ENCODE measurements around the gene TMEM116.

DNA sequence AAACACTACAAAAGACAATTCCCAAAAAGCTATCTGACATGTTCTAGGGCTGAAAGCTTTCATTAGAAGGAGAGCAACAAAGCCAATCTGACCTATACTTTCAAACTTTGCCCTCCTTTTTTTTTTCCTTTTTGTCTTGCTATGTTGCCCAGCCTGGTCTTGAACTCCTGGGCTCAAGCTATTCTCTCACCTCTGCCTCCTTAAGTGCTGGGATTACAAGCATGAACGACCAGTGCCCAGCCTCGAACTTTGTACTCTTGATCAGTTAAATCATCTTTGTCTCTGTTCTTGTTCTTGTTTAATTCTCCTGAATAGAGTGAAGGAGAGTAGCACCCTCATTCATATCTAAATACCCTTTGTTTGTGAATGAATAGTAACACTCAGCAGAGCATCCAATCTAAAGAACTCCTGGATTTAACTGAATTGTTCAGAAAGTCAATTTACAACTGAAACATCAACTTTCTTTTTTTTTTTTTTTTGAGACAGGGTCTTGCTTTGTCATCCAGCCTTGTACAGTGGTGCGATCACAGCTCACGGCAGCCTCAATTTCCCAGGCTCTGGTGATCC lies 22.3 kb upstream of the TMEM116 start:
- TF ChIP-seq, protein P1, sequence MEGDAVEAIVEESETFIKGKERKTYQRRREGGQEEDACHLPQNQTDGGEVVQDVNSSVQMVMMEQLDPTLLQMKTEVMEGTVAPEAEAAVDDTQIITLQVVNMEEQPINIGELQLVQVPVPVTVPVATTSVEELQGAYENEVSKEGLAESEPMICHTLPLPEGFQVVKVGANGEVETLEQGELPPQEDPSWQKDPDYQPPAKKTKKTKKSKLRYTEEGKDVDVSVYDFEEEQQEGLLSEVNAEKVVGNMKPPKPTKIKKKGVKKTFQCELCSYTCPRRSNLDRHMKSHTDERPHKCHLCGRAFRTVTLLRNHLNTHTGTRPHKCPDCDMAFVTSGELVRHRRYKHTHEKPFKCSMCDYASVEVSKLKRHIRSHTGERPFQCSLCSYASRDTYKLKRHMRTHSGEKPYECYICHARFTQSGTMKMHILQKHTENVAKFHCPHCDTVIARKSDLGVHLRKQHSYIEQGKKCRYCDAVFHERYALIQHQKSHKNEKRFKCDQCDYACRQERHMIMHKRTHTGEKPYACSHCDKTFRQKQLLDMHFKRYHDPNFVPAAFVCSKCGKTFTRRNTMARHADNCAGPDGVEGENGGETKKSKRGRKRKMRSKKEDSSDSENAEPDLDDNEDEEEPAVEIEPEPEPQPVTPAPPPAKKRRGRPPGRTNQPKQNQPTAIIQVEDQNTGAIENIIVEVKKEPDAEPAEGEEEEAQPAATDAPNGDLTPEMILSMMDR (conservative IDR thresholded peaks at IDR 0.05; ENCODE audit: low read depth, low read length): no peak
- no peak for TF ChIP-seq EZH2 (IDR thresholded peaks at IDR 0.05; ENCODE audit: low read length, unreplicated experiment)

Measured in PC-3 (cell line).